ENCODE results near the gene UACA.

GRCh38 chr15:70679919-70680231 is 83.5 kb downstream of the UACA start:
- no peak for TF ChIP-seq CTCF (IDR thresholded peaks at IDR 0.05)
- no peak for TF ChIP-seq POLR2A (IDR thresholded peaks at IDR 0.05)
- TF ChIP-seq EP300 (IDR thresholded peaks at IDR 0.05) = no peak

Measured in stomach (tissue), 4 donors.